Measurements from ENCODE around the gene COG3. TPM values are rescaled to one million over a fixed set of nuclear protein-coding genes. Genes with fewer than 3 reads are reported as not detected.

COG3 gene
- total and polyA plus RNA-seq, 2 donors (not counting 3 experiments of a cell fraction or from before 2014, with no cell fraction given), result 18.9 to 27.0 TPM

DNA sequence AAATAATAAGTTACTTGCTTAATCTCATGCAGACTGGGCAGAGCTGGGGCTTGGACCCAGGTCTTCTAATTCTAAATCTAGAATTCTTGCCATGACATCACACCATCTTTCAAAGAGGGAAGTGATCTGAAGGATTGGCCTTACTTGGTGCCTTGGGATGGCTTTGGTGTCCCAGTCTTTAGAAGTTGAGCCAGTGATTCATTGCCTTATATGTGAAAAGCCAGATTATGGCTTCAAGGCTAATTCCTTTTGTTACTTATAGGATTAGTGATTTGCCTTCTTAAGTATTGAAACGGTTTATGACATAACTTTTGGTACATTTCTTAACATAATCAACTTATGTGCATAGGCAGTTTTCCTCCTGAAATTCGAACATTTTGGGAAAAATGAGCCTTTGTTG, 14.9 kb downstream of the COG3 start:
- dilution Hi-C loops (cut with MboI; ENCODE audit: extremely low pct_ligation_motif_present, low sequenced_read_pairs), result no loop called here
- peaks cover 30% of the 10 kb centered on the region for H3K79me2 ChIP-seq (ENCODE audit: control insufficient read depth, insufficient read depth, low read length)
- DNase-seq (ENCODE audit: low read depth, low spot score), result no peak
- no peak for TF ChIP-seq MYC (IDR thresholded peaks at IDR 0.05; ENCODE audit: low read depth, low read length)
- TF ChIP-seq JUN (IDR thresholded peaks at IDR 0.05; ENCODE audit: borderline replicate concordance, insufficient read depth, insufficient read length, low read depth), result no peak
- TF ChIP-seq POLR2AphosphoS5 (IDR thresholded peaks at IDR 0.05; ENCODE audit: insufficient read depth, low read depth, low read length), result no peak
- no peak for TF ChIP-seq FOS (IDR thresholded peaks at IDR 0.05; ENCODE audit: borderline replicate concordance, insufficient read depth, low read length)
- TF ChIP-seq, protein P1, sequence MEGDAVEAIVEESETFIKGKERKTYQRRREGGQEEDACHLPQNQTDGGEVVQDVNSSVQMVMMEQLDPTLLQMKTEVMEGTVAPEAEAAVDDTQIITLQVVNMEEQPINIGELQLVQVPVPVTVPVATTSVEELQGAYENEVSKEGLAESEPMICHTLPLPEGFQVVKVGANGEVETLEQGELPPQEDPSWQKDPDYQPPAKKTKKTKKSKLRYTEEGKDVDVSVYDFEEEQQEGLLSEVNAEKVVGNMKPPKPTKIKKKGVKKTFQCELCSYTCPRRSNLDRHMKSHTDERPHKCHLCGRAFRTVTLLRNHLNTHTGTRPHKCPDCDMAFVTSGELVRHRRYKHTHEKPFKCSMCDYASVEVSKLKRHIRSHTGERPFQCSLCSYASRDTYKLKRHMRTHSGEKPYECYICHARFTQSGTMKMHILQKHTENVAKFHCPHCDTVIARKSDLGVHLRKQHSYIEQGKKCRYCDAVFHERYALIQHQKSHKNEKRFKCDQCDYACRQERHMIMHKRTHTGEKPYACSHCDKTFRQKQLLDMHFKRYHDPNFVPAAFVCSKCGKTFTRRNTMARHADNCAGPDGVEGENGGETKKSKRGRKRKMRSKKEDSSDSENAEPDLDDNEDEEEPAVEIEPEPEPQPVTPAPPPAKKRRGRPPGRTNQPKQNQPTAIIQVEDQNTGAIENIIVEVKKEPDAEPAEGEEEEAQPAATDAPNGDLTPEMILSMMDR (IDR thresholded peaks at IDR 0.05; ENCODE audit: extremely low read depth in 1 of 2, insufficient read depth in 1 of 2, low read depth in 1 of 2, low read length in 2 of 2), result no peak
- no peak for TF ChIP-seq EZH2 (IDR thresholded peaks at IDR 0.05; ENCODE audit: borderline replicate concordance, low read depth, low read length, severe bottlenecking)
- H3K27ac ChIP-seq (ENCODE audit: insufficient read depth, low read depth, low read length), result no peak overlapping the region
- FAIRE-seq, result no peak
- no peaks in the 10 kb centered on the region for H3K27me3 ChIP-seq (ENCODE audit: control insufficient read depth in 2 of 2, insufficient read depth in 2 of 2, low read length in 2 of 2)
- H3K4me1 ChIP-seq (ENCODE audit: control insufficient read depth, extremely low read depth, insufficient read depth, low read length), result peaks cover 17% of the 10 kb centered on the region
- no peaks in the 10 kb centered on the region for H4K20me1 ChIP-seq (replicated peaks; ENCODE audit: control insufficient read depth, extremely low read depth, insufficient read depth, low read length)
- no peak overlapping the region for H2AFZ ChIP-seq (ENCODE audit: low read depth, low read length)
- CTCF ChIA-PET, result no interaction called here
- no peak overlapping the region for H3K4me3 ChIP-seq (replicated peaks in 1 of 3; ENCODE audit: insufficient read depth in 1 of 3, low read depth in 1 of 3, low read length in 3 of 3)
- no peak overlapping the region for H3K9ac ChIP-seq (replicated peaks; ENCODE audit: extremely low read depth, insufficient read depth, low read length)
- intact Hi-C loops (cut with micrococcal nuclease), result no loop called here
- no peak overlapping the region for H3K4me2 ChIP-seq (ENCODE audit: insufficient read depth, low read length)
- no peaks in the 10 kb centered on the region for H3K9me1 ChIP-seq (replicated peaks; ENCODE audit: control insufficient read depth, extremely low read depth, insufficient read depth, low read length)
- POLR2A ChIA-PET, result no interaction called here
- BruUV-seq (replicated peaks), result no TSS peak
- H3K9me3 ChIP-seq (replicated peaks; ENCODE audit: control insufficient read depth, insufficient read depth, low read length), result no peaks in the 10 kb centered on the region
- H3K36me3 ChIP-seq (ENCODE audit: control insufficient read depth in 2 of 2, extremely low read depth in 1 of 2, insufficient read depth in 2 of 2, low read length in 2 of 2), result peaks cover 0 to 4% of the 10 kb centered on the region in 2 experiments
